Activated naive CD4-positive, alpha-beta T cell treated with anti-CD3 and anti-CD28 coated beads for 36 hours (primary cell): ENCODE data around the gene STEAP1B. TPM values are rescaled to one million over a fixed set of nuclear protein-coding genes. Genes with fewer than 3 reads are reported as not detected.

ENCODE experiments used
- CTCF ChIA-PET: fragments of 350-600 bp; sonication (Branson Sonifier 250); formaldehyde crosslinking; loops from one replicate; lab custom pipeline; 2021; ENCODE audit warnings: antibody characterized with exemption; lab: Charles Lee
- DNase-seq: peaks from one replicate; pipeline ENCODE4 v3.0.0-alpha.2; 2020
- H3K27ac Mint-ChIP-seq: one replicate; pipeline ENCODE4 v1.8.0; 2021; ENCODE audit warnings: mild to moderate bottlenecking, mixed read lengths
- H3K27me3 Mint-ChIP-seq: one replicate; pipeline ENCODE4 v1.8.0; 2021; ENCODE audit warnings: low read depth, mixed read lengths
- H3K36me3 Mint-ChIP-seq: one replicate; pipeline ENCODE4 v1.8.0; 2021; ENCODE audit warnings: low read depth, mixed read lengths
- H3K4me1 Mint-ChIP-seq: one replicate; pipeline ENCODE4 v1.8.0; 2021; ENCODE audit warnings: low read depth, mixed read lengths
- H3K4me3 Mint-ChIP-seq: one replicate; pipeline ENCODE4 v1.8.0; 2021; ENCODE audit warnings: mild to moderate bottlenecking, moderate library complexity, mixed read lengths
- H3K9me3 Mint-ChIP-seq: one replicate; pipeline ENCODE4 v1.8.0; 2021; ENCODE audit warnings: mixed read lengths
- intact Hi-C: fragments of 100-400 bp; cut with micrococcal nuclease; formaldehyde crosslinking; loops from one replicate; pipeline ENCODE4 v1.15.1; 2023
- total RNA-seq, 2 experiments: library from RNA; stranded (reverse); gene quantifications; one replicate each; pipeline ENCODE4 v1.2.3, GENCODE V29; 2021

Gene STEAP1B
- total RNA-seq, 2 experiments from 2014 or later: 0.19 TPM; not detected in 1

GRCh38 chr7:22402250-22402649, 97.7 kb downstream of the STEAP1B start:
- Mint-ChIP-seq H3K9me3 (no peaks in the 10 kb centered on the region), H3K36me3 (no peaks in the 10 kb centered on the region), H3K4me3 (no peak overlapping the region), H3K27ac (no peak overlapping the region), H3K4me1 (peaks cover 3% of the 10 kb centered on the region), H3K27me3 (no peaks in the 10 kb centered on the region)
- intact Hi-C loops: no loop called here
- CTCF ChIA-PET: no interaction called here
- DNase-seq: no peak

- no peaks in the 10 kb centered on the region for H3K9me3 Mint-ChIP-seq
- intact Hi-C loops: no loop called here
- no peak for DNase-seq
- no peak overlapping the region for H3K27ac Mint-ChIP-seq
- peaks cover 3% of the 10 kb centered on the region for H3K4me1 Mint-ChIP-seq
- no peak overlapping the region for H3K4me3 Mint-ChIP-seq
- CTCF ChIA-PET: interaction anchor here (0.8 kb wide), 1 partner anchor 183 kb away, joined by 3 read pairs; no protein-coding TSS in a partner anchor
- H3K36me3 Mint-ChIP-seq: no peaks in the 10 kb centered on the region
- H3K27me3 Mint-ChIP-seq: no peaks in the 10 kb centered on the region
Observed at GRCh38 chr7:22400936-22401553, 98.9 kb downstream of the STEAP1B start.

- Mint-ChIP-seq H3K4me1 (peaks cover 3% of the 10 kb centered on the region), H3K36me3 (no peaks in the 10 kb centered on the region), H3K27ac (no peak overlapping the region), H3K9me3 (no peaks in the 10 kb centered on the region), H3K27me3 (no peaks in the 10 kb centered on the region), H3K4me3 (no peak overlapping the region)
- no peak for DNase-seq
- CTCF ChIA-PET: no interaction called here
- intact Hi-C loops: no loop called here
Observed at GRCh38 chr7:22400150-22400814, 99.7 kb downstream of the STEAP1B start.

GRCh38 chr7:22399546-22399945, 100.4 kb downstream of the STEAP1B start:
- no peak overlapping the region for H3K27ac Mint-ChIP-seq
- peaks cover 3% of the 10 kb centered on the region for H3K4me1 Mint-ChIP-seq
- CTCF ChIA-PET: interaction anchor here (0.5 to 0.6 kb wide), 2 partner anchors 175 to 259 kb away, joined by 3 read pairs; no protein-coding TSS in a partner anchor
- intact Hi-C loops: no loop called here
- H3K27me3 Mint-ChIP-seq: no peaks in the 10 kb centered on the region
- no peak overlapping the region for H3K4me3 Mint-ChIP-seq
- H3K9me3 Mint-ChIP-seq: no peaks in the 10 kb centered on the region
- no peaks in the 10 kb centered on the region for H3K36me3 Mint-ChIP-seq
- no peak for DNase-seq

GRCh38 chr7:22399091-22399490, 100.9 kb downstream of the STEAP1B start:
- Mint-ChIP-seq H3K27ac (no peak overlapping the region), H3K4me3 (no peak overlapping the region), H3K36me3 (no peaks in the 10 kb centered on the region), H3K4me1 (peaks cover 3% of the 10 kb centered on the region), H3K27me3 (no peaks in the 10 kb centered on the region), H3K9me3 (no peaks in the 10 kb centered on the region)
- CTCF ChIA-PET: interaction anchor here (0.5 to 0.6 kb wide), 2 partner anchors 174 to 259 kb away, joined by 3 read pairs; no protein-coding TSS in a partner anchor
- no peak for DNase-seq
- intact Hi-C loops: no loop called here

- CTCF ChIA-PET: no interaction called here
- Mint-ChIP-seq H3K27ac (no peak overlapping the region), H3K4me1 (peaks cover 3% of the 10 kb centered on the region), H3K27me3 (no peaks in the 10 kb centered on the region), H3K4me3 (no peak overlapping the region), H3K9me3 (no peaks in the 10 kb centered on the region), H3K36me3 (no peaks in the 10 kb centered on the region)
- intact Hi-C loops: no loop called here
- no peak for DNase-seq
Observed at GRCh38 chr7:22397981-22398380, 102.0 kb downstream of the STEAP1B start.

- H3K27ac Mint-ChIP-seq: no peak overlapping the region
- no peaks in the 10 kb centered on the region for H3K36me3 Mint-ChIP-seq
- CTCF ChIA-PET: no interaction called here
- no peak for DNase-seq
- H3K9me3 Mint-ChIP-seq: no peaks in the 10 kb centered on the region
- H3K4me1 Mint-ChIP-seq: no peaks in the 10 kb centered on the region
- no peaks in the 10 kb centered on the region for H3K27me3 Mint-ChIP-seq
- H3K4me3 Mint-ChIP-seq: no peak overlapping the region
- intact Hi-C loops: no loop called here
Observed at GRCh38 chr7:22395222-22395621, 104.8 kb downstream of the STEAP1B start.

GRCh38 chr7:22394739-22395138, 105.2 kb downstream of the STEAP1B start:
- intact Hi-C loops: no loop called here
- CTCF ChIA-PET: no interaction called here
- H3K27ac Mint-ChIP-seq: no peak overlapping the region

GRCh38 chr7:22393913-22394729, 105.9 kb downstream of the STEAP1B start:
- H3K36me3 Mint-ChIP-seq: no peaks in the 10 kb centered on the region
- CTCF ChIA-PET: no interaction called here
- DNase-seq: no peak
- peaks cover under 1% of the 10 kb centered on the region for H3K27me3 Mint-ChIP-seq
- intact Hi-C loops: no loop called here
- no peak overlapping the region for H3K4me3 Mint-ChIP-seq
- H3K27ac Mint-ChIP-seq: no peak overlapping the region
- H3K9me3 Mint-ChIP-seq: no peaks in the 10 kb centered on the region
- H3K4me1 Mint-ChIP-seq: no peaks in the 10 kb centered on the region

More at GRCh38 chr7:22394739-22395138, 105.2 kb downstream of the STEAP1B start:
- Mint-ChIP-seq H3K36me3 (no peaks in the 10 kb centered on the region), H3K27me3 (no peaks in the 10 kb centered on the region), H3K4me1 (no peaks in the 10 kb centered on the region), H3K4me3 (no peak overlapping the region), H3K9me3 (no peaks in the 10 kb centered on the region)
- DNase-seq: no peak

- Mint-ChIP-seq H3K4me3 (no peak overlapping the region), H3K36me3 (no peaks in the 10 kb centered on the region), H3K4me1 (no peaks in the 10 kb centered on the region), H3K27ac (no peak overlapping the region), H3K9me3 (no peaks in the 10 kb centered on the region), H3K27me3 (peaks cover 3% of the 10 kb centered on the region)
- CTCF ChIA-PET: no interaction called here
- intact Hi-C loops: no loop called here
- no peak for DNase-seq
Observed at GRCh38 chr7:22390516-22390915, 109.5 kb downstream of the STEAP1B start.

- H3K9me3 Mint-ChIP-seq: no peaks in the 10 kb centered on the region
- CTCF ChIA-PET: no interaction called here
- no peak overlapping the region for H3K27ac Mint-ChIP-seq
- H3K36me3 Mint-ChIP-seq: no peaks in the 10 kb centered on the region
- no peak overlapping the region for H3K4me3 Mint-ChIP-seq
- DNase-seq: no peak
- H3K4me1 Mint-ChIP-seq: no peaks in the 10 kb centered on the region
- intact Hi-C loops: no loop called here
- H3K27me3 Mint-ChIP-seq: peaks cover 3% of the 10 kb centered on the region
Observed at GRCh38 chr7:22389892-22390291, 110.1 kb downstream of the STEAP1B start.

GRCh38 chr7:22387583-22387982, 112.4 kb downstream of the STEAP1B start:
- no peak overlapping the region for H3K27ac Mint-ChIP-seq
- H3K9me3 Mint-ChIP-seq: no peaks in the 10 kb centered on the region
- H3K36me3 Mint-ChIP-seq: no peaks in the 10 kb centered on the region
- DNase-seq: no peak
- intact Hi-C loops: no loop called here
- CTCF ChIA-PET: no interaction called here
- H3K4me1 Mint-ChIP-seq: no peaks in the 10 kb centered on the region
- H3K27me3 Mint-ChIP-seq: peaks cover 3% of the 10 kb centered on the region
- H3K4me3 Mint-ChIP-seq: no peak overlapping the region
